BE2C (cell line): ENCODE results near the gene SHCBP1L.

Experiments used
- DNase-seq: peaks from one replicate; pipeline ENCODE4 v3.0.0-alpha.2; 2020
- H3K27me3 ChIP-seq: fragments of 250-450 bp; sonication (Bioruptor Pico); 2 replicates; pipeline ENCODE4 v1.5.1; 2020; ENCODE audit warnings: mild to moderate bottlenecking
- H3K36me3 ChIP-seq: fragments of 250-450 bp; sonication (Bioruptor Pico); 2 replicates; pipeline ENCODE4 v1.5.1; 2020; ENCODE audit warnings: mild to moderate bottlenecking
- H3K4me1 ChIP-seq: fragments of 250-450 bp; sonication (Bioruptor Pico); 2 replicates; pipeline ENCODE4 v1.5.1; 2020
- H3K4me3 ChIP-seq: 2 replicates; pipeline ENCODE4 v1.5.1; 2011; ENCODE audit warnings: low read depth, low read length
- H3K9me3 ChIP-seq: fragments of 250-450 bp; sonication (Bioruptor Pico); 2 replicates; pipeline ENCODE4 v1.5.1; 2020
- TF ChIP-seq, protein P1 (sequence below): IDR thresholded peaks from 2 replicates; pipeline ENCODE4 v1.5.1; 2012; ENCODE audit warnings: mild to moderate bottlenecking, low read depth, low read length

The SHCBP1L gene

DNA sequence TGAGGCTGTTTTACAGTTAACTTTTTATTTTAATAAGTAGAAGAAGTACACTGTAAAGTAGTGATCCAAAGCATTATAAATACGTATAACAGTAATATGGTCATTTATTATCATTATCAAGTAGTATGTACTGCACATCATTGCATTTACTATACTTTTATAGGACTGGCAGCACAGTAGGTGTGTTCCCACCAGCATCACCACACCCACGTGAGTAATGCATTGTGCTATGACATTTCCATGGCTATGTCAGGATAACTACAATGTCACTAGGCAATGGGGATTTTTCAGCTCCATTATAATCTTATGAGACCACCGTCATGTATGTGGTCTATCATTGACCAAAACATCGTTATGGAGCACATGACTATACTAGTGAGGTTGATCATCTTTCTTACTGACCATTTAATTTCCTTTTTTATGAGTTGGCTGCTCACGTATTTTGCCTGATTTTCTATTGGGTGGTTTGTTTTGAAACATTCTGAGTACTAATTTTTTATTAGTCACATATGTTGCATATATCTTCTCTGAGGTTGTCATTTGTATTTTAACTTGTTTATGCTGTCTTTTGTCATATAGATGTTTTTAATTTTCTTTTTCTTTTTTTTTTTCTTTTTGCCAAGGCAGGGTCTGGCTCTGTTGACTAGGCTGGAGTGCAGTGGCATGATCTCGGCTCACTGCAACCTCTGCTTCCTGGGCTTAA lies 25.3 kb upstream of the SHCBP1L start:
- Histone ChIP-seq H3K27me3 (no peaks in the 10 kb centered on the region), H3K4me1 (no peaks in the 10 kb centered on the region), H3K4me3 (no peak overlapping the region), H3K9me3 (no peaks in the 10 kb centered on the region), H3K36me3 (no peaks in the 10 kb centered on the region)
- DNase-seq: no peak
- TF ChIP-seq, protein P1, sequence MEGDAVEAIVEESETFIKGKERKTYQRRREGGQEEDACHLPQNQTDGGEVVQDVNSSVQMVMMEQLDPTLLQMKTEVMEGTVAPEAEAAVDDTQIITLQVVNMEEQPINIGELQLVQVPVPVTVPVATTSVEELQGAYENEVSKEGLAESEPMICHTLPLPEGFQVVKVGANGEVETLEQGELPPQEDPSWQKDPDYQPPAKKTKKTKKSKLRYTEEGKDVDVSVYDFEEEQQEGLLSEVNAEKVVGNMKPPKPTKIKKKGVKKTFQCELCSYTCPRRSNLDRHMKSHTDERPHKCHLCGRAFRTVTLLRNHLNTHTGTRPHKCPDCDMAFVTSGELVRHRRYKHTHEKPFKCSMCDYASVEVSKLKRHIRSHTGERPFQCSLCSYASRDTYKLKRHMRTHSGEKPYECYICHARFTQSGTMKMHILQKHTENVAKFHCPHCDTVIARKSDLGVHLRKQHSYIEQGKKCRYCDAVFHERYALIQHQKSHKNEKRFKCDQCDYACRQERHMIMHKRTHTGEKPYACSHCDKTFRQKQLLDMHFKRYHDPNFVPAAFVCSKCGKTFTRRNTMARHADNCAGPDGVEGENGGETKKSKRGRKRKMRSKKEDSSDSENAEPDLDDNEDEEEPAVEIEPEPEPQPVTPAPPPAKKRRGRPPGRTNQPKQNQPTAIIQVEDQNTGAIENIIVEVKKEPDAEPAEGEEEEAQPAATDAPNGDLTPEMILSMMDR: no peak

DNA sequence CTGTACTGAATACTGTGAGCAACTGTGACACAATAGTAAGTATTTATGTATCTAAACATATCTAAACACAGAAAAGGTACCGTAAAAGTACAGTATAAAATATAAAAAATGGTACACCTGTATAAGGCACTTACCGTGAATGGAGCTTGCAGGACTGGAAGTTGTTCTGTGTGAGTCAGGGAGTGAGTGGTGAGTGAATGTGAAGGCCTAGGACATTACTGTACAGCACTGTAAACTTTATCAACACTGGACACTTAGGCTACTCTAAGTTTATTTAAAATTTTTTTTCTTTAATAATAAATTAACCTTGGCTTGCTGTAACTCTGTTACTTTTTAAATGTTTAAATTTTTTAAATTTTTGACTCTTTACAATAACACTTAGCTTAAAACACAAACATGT lies 24.5 kb upstream of the SHCBP1L start:
- no peak for DNase-seq
- H3K4me3 ChIP-seq: no peak overlapping the region
- TF ChIP-seq, protein P1: no peak
- H3K9me3 ChIP-seq: no peaks in the 10 kb centered on the region
- H3K36me3 ChIP-seq: no peaks in the 10 kb centered on the region
- H3K4me1 ChIP-seq: no peaks in the 10 kb centered on the region
- no peaks in the 10 kb centered on the region for H3K27me3 ChIP-seq

DNA sequence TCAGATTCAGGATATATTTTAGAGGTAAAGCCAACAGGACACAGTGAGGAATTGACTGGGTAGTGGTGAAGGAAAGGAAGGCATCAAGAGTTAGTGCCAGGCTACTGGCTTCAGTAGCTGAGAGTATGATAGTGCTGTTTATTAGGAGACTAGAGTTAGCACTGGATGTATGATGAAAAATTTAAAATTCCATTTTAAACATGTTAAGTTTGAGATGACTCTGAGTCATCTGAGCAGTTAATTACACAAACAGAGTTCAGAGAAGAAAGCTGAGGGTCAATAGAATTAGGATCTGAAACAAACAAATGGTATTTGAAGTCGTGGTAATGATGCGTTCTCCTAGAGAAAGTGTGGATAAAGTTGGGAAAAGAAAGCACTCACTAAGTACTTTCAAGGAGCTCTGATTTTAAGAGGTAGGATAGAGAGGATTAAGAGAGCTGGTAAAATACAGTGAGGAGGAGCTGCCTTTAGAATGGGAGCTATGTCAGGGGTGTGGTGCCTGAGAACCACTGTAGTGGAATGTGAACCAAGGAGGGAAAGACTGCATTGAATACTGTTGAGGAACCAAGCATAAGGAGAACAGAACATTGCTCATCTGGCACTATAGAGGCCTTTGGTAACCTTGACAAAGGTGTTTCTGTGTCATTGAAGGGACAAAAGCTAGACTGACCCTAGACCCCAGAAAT lies 21.7 kb upstream of the SHCBP1L start:
- no peak for DNase-seq
- Histone ChIP-seq H3K36me3 (no peaks in the 10 kb centered on the region), H3K4me1 (no peaks in the 10 kb centered on the region), H3K4me3 (no peak overlapping the region), H3K27me3 (no peaks in the 10 kb centered on the region), H3K9me3 (no peaks in the 10 kb centered on the region)
- TF ChIP-seq, protein P1: no peak

GRCh38 chr1:182972829-182973228 lies 19.9 kb upstream of the SHCBP1L start:
- TF ChIP-seq, protein P1: no peak
- H3K4me1 ChIP-seq: no peaks in the 10 kb centered on the region

GRCh38 chr1:182972231-182972630 lies 19.3 kb upstream of the SHCBP1L start:
- TF ChIP-seq, protein P1: no peak
- Histone ChIP-seq H3K4me1 (no peaks in the 10 kb centered on the region), H3K9me3 (no peaks in the 10 kb centered on the region), H3K27me3 (no peaks in the 10 kb centered on the region), H3K4me3 (no peak overlapping the region), H3K36me3 (no peaks in the 10 kb centered on the region)
- DNase-seq: no peak

More at GRCh38 chr1:182972829-182973228, 19.9 kb upstream of the SHCBP1L start:
- Histone ChIP-seq H3K27me3 (no peaks in the 10 kb centered on the region), H3K9me3 (no peaks in the 10 kb centered on the region), H3K4me3 (no peak overlapping the region), H3K36me3 (no peaks in the 10 kb centered on the region)
- DNase-seq: no peak

DNA sequence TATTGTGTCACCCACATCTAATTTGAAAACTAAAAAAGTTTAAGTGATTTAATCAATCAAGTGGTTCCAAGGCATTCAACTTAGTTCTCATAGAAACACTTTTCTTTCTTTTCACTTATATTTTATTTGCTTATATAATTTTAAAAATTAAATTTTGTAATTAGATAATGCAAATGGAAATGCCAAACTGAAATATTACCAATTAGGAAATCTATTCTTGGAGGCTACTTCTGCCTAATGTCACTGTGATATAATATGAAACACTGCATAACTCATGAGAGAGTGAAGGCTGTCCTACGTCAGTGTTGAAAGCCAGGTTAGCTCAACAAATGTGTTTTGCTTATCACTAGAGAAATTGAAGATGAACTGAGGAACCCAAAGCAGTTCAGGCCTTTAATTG lies 18.3 kb upstream of the SHCBP1L start:
- no peak overlapping the region for H3K4me3 ChIP-seq
- TF ChIP-seq, protein P1: no peak
- H3K9me3 ChIP-seq: no peaks in the 10 kb centered on the region
- no peaks in the 10 kb centered on the region for H3K27me3 ChIP-seq
- no peaks in the 10 kb centered on the region for H3K36me3 ChIP-seq
- DNase-seq: no peak
- no peaks in the 10 kb centered on the region for H3K4me1 ChIP-seq
